Loucy (cell line): ENCODE measurements around the gene FHIT.

Experiments used
- H2AFZ ChIP-seq: fragments of 200-600 bp; sonication (generic); 2 replicates; pipeline ENCODE4 v1.6.0; 2016; ENCODE audit warnings: antibody characterized with exemption, mild to moderate bottlenecking, low read length, moderate library complexity
- H3F3A ChIP-seq: fragments of 200-600 bp; 2 replicates; pipeline ENCODE4 v1.6.0; 2016; ENCODE audit warnings: antibody characterized with exemption, low read depth, mild to moderate bottlenecking
- H3K27me3 ChIP-seq: fragments of 200-600 bp; sonication (generic); 2 replicates; pipeline ENCODE4 v1.6.1; 2014; ENCODE audit warnings: low read length, mild to moderate bottlenecking; ENCODE audit not compliant: insufficient read depth, poor library complexity, severe bottlenecking
- H3K36me3 ChIP-seq: fragments of 200-600 bp; sonication (generic); 2 replicates; pipeline ENCODE4 v1.6.1; 2016; ENCODE audit warnings: low read length; ENCODE audit not compliant: insufficient read depth
- H3K4me1 ChIP-seq: fragments of 200-600 bp; sonication (generic); 2 replicates; pipeline ENCODE4 v1.5.1; 2014; ENCODE audit warnings: low read length, mild to moderate bottlenecking; ENCODE audit not compliant: insufficient read depth, poor library complexity, severe bottlenecking
- H3K4me2 ChIP-seq: fragments of 200-600 bp; sonication (generic); 2 replicates; pipeline ENCODE4 v1.6.0; 2014; ENCODE audit warnings: antibody characterized with exemption, low read length, low read depth, mild to moderate bottlenecking; ENCODE audit not compliant: poor library complexity, severe bottlenecking
- H3K4me3 ChIP-seq: fragments of 200-600 bp; sonication (generic); 2 replicates; pipeline ENCODE4 v1.5.1; 2014; ENCODE audit warnings: low read length, mild to moderate bottlenecking, mixed read lengths; ENCODE audit not compliant: poor library complexity, severe bottlenecking
- H3K79me2 ChIP-seq: fragments of 200-600 bp; sonication (generic); 2 replicates; pipeline ENCODE4 v1.6.1; 2014; ENCODE audit warnings: low read length; ENCODE audit not compliant: insufficient read depth
- H3K9ac ChIP-seq: fragments of 200-600 bp; sonication (generic); 2 replicates; pipeline ENCODE4 v1.6.0; 2014; ENCODE audit warnings: mild to moderate bottlenecking, low read depth, low read length, moderate library complexity; ENCODE audit not compliant: poor library complexity, severe bottlenecking
- H3K9me2 ChIP-seq: fragments of 200-600 bp; sonication (generic); replicated peaks from 2 replicates; pipeline ENCODE4 v1.6.1; 2016; ENCODE audit warnings: low read depth, low read length, mixed read lengths
- H3K9me3 ChIP-seq: fragments of 200-600 bp; sonication (generic); 2 replicates; pipeline ENCODE4 v1.6.1; 2014; ENCODE audit warnings: mild to moderate bottlenecking, antibody characterized with exemption, low read length, low read depth; ENCODE audit not compliant: insufficient read depth
- H4K20me1 ChIP-seq: fragments of 200-600 bp; sonication (generic); 2 replicates; pipeline ENCODE4 v1.6.0; 2014; ENCODE audit warnings: antibody characterized with exemption, low read length, mild to moderate bottlenecking; ENCODE audit not compliant: insufficient read depth, poor library complexity, severe bottlenecking
- CTCF ChIP-seq: fragments of 200-600 bp; sonication (generic); conservative IDR thresholded peaks from 2 replicates; pipeline ENCODE4 v1.5.1; 2014; ENCODE audit warnings: mild to moderate bottlenecking, antibody characterized with exemption, low read length
- EZH2phosphoT487 ChIP-seq: fragments of 200-600 bp; IDR thresholded peaks from 2 replicates; pipeline ENCODE4 v1.6.1; 2018; ENCODE audit warnings: antibody characterized with exemption, mild to moderate bottlenecking, moderate library complexity, borderline replicate concordance

Gene FHIT

GRCh38 chr3:60140160-60140559 lies 1111.1 kb downstream of the FHIT start:
- H3K4me3 ChIP-seq, result no peak overlapping the region
- TF ChIP-seq EZH2phosphoT487 (no peak), CTCF (no peak)
- H3F3A ChIP-seq, result no peaks in the 10 kb centered on the region

GRCh38 chr3:60136601-60137000 lies 1114.7 kb downstream of the FHIT start:
- Histone ChIP-seq H3K9me2 (no peaks in the 10 kb centered on the region), H3K79me2 (no peaks in the 10 kb centered on the region), H3K9ac (no peak overlapping the region), H3K4me2 (no peak overlapping the region), H3K36me3 (no peaks in the 10 kb centered on the region), H3F3A (no peaks in the 10 kb centered on the region), H3K27me3 (no peaks in the 10 kb centered on the region), H3K9me3 (no peaks in the 10 kb centered on the region), H3K4me3 (no peak overlapping the region), H3K4me1 (no peaks in the 10 kb centered on the region), H2AFZ (no peak overlapping the region), H4K20me1 (no peaks in the 10 kb centered on the region)
- TF ChIP-seq CTCF, result no peak
- TF ChIP-seq EZH2phosphoT487, result no peak

More at GRCh38 chr3:60140160-60140559, 1111.1 kb downstream of the FHIT start:
- Histone ChIP-seq H3K4me2 (no peak overlapping the region), H2AFZ (no peak overlapping the region), H3K36me3 (no peaks in the 10 kb centered on the region), H3K4me1 (no peaks in the 10 kb centered on the region), H3K9me3 (no peaks in the 10 kb centered on the region), H3K9ac (no peak overlapping the region), H3K9me2 (no peaks in the 10 kb centered on the region), H3K27me3 (no peaks in the 10 kb centered on the region), H4K20me1 (no peaks in the 10 kb centered on the region), H3K79me2 (no peaks in the 10 kb centered on the region)

GRCh38 chr3:60135474-60135873 lies 1115.8 kb downstream of the FHIT start:
- no peak overlapping the region for H3K4me3 ChIP-seq
- H3K4me2 ChIP-seq, result no peak overlapping the region
- H2AFZ ChIP-seq, result no peak overlapping the region
- H3K4me1 ChIP-seq, result no peaks in the 10 kb centered on the region
- H3K36me3 ChIP-seq, result no peaks in the 10 kb centered on the region
- H3F3A ChIP-seq, result no peaks in the 10 kb centered on the region
- H4K20me1 ChIP-seq, result no peaks in the 10 kb centered on the region
- TF ChIP-seq CTCF (no peak), EZH2phosphoT487 (no peak)
- no peaks in the 10 kb centered on the region for H3K79me2 ChIP-seq
- H3K9ac ChIP-seq, result no peak overlapping the region
- H3K9me3 ChIP-seq, result no peaks in the 10 kb centered on the region
- H3K9me2 ChIP-seq, result no peaks in the 10 kb centered on the region
- no peaks in the 10 kb centered on the region for H3K27me3 ChIP-seq
